NCI-H69 (cell line): ENCODE data around the gene CHIA.

Experiments
- DNase-seq: peaks from one replicate; lab custom pipeline; 2025; lab: John Stamatoyannopoulos, UW

Gene CHIA

DNA sequence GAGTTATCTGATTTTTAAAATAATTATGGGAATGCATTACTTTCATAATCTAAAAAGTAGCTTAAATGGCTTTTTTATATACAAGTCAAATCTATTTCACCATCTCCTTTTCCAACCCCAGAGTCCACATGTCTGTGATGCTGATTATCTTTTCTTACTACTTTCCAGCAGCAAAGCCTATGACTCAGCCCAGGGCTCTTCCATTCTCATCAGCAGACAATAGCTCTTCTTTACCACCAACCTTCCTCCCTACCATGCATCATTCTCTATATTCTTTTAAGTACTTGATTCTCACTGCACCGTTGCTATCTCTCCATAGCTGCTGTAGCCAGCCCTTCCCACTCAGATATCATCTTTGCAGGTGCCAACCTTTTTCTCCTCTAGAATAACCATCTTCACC, 75.6 kb downstream of the CHIA start:
- DNase-seq, result no peak

DNA sequence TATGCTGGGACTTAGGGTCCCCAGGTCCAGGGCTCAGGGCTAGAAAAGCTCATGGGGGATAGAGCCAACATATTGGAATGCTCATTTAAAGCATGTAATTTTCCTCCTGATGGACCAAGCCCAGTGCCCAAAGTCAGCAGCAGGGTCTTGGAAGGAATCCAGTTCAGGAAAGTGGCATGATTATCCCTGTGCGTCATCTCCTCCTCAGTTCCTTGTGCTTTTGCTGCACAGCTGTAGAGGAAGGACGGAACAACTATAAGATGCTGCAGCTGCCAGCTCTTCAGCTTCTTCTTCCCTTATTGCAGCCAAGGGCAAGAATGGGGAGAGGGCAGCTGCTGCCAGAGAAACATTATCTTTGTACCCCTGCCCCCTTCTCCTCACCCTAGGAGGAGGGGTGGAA, 78.5 kb downstream of the CHIA start:
- no peak for DNase-seq

DNA sequence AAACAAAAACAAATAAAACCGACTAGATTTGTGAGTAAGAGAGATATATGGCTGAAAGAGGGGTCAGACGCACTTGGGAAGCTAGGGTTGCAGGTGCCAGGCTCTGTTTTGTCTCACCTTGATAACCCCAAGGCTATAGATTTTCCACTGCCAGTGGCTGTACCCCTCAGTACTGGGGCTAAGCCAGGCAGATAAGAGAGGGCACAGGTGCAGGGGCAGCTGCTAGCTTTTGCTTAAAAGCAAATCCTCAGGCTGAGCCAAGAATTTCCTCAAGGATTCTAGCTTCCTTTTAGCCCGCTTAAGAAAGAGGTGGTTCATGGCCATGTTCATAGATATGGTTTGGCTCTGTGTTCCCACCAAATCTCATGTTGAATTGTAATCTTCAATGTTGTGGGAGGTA, 79.0 kb downstream of the CHIA start:
- DNase-seq, result no peak
